Measurements from ENCODE around the gene CASZ1.

Gene CASZ1

DNA sequence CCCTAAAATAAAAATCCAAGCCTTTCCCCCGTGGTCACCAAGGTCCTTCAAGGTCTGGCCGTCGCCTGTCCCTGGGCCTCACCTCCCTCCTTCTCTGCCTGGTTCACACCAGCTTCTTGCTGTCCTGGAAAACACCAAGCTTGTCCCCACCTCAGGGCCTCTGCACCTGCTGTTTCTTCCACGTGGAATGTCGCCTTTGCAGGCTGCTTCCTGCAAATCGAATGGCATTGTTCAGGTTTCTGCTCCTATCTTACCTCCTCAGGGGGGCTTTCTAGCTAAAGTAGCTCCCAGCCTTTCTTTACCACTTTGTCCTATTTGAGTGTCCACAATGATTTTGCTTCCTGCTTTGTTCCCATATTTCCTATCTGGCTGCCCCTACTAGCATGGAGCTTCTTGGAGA lies 3.3 kb upstream of the CASZ1 start:
- in situ Hi-C loops (cut with HindIII; ENCODE audit: low sequenced_read_pairs): no loop called here
- TF ChIP-seq, protein P1, sequence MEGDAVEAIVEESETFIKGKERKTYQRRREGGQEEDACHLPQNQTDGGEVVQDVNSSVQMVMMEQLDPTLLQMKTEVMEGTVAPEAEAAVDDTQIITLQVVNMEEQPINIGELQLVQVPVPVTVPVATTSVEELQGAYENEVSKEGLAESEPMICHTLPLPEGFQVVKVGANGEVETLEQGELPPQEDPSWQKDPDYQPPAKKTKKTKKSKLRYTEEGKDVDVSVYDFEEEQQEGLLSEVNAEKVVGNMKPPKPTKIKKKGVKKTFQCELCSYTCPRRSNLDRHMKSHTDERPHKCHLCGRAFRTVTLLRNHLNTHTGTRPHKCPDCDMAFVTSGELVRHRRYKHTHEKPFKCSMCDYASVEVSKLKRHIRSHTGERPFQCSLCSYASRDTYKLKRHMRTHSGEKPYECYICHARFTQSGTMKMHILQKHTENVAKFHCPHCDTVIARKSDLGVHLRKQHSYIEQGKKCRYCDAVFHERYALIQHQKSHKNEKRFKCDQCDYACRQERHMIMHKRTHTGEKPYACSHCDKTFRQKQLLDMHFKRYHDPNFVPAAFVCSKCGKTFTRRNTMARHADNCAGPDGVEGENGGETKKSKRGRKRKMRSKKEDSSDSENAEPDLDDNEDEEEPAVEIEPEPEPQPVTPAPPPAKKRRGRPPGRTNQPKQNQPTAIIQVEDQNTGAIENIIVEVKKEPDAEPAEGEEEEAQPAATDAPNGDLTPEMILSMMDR (IDR thresholded peaks at IDR 0.05; ENCODE audit: low read depth, low read length, missing control alignments): no peak
- DNase-seq (ENCODE audit: low read depth): no peak
- no peak overlapping the region for H3K4me3 ChIP-seq (ENCODE audit: low read depth, low read length)

DNA sequence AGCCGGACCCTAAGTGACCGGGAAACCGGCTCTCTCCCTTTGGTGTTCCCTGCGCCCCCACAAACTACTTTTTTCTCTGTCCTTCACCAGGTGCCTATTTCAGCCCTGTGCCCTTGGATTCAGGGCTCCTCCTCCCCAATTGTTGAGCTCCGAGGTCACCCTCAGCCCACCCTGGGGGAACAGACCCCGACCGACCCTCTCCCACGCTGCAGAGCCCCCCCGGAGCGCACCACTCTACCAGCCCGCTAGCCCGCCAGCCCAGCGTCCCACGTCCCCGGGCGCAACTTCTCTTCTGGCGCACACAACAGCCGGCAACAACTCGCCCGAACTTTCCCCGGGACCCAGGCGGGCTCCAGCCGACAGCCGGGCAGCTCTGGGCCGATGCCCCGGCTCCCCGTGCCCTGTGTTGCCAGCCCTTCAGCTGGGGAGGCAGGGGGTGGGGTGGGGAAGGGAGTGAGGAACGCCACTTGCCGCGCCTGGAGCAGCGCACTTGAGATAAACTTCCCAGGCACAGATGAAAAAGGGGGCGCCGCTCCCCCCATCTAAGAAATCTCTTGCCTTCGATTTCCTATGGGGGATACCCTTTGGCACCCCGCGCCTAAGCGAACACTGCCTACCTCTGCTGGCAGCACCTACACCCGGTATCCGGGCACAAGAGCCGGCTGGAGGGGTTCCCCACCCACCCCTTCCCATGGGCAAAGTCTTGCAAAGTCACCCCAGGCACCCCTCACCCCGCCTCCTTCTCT lies 997 bp downstream of the CASZ1 start:
- TF ChIP-seq, protein P1 (IDR thresholded peaks at IDR 0.05; ENCODE audit: low read depth, low read length, missing control alignments): no peak
- H3K4me3 ChIP-seq (ENCODE audit: low read depth, low read length): peak overlapping the region; percentile 35
- no peak for DNase-seq (ENCODE audit: low read depth)
- in situ Hi-C loops (cut with HindIII; ENCODE audit: low sequenced_read_pairs): no loop called here

DNA sequence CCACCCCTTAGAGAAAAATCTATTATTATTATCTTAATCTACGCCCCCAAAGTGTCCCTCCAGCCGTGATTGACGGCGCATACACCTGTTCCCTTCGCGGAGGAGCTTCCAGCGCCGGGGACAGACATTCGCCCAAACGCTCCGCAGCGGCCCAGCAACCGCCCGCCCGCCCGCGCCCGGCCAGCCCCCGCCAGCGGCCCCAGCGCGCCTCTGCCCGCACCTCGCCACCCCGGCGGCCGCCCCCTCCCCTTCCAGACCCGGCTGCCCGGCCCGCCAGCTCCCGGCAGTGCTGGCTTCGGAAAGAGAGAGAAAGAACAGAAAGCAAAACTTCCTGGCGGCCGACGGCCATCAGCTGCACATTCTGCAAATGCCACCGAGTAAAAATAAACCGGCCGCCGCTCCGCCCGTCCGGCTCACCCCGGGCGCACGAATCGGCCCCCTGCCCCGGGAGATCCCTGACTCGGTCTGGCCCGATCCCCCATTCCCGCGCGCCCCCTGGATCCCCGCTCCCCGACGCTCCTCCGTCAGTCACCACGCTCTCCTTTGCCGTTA lies 1.6 kb downstream of the CASZ1 start:
- H3K4me3 ChIP-seq (ENCODE audit: low read depth, low read length): peak overlapping the region; percentile 35
- in situ Hi-C loops (cut with HindIII; ENCODE audit: low sequenced_read_pairs): no loop called here
- DNase-seq (ENCODE audit: low read depth): no peak
- TF ChIP-seq, protein P1 (IDR thresholded peaks at IDR 0.05; ENCODE audit: low read depth, low read length, missing control alignments): no peak

DNA sequence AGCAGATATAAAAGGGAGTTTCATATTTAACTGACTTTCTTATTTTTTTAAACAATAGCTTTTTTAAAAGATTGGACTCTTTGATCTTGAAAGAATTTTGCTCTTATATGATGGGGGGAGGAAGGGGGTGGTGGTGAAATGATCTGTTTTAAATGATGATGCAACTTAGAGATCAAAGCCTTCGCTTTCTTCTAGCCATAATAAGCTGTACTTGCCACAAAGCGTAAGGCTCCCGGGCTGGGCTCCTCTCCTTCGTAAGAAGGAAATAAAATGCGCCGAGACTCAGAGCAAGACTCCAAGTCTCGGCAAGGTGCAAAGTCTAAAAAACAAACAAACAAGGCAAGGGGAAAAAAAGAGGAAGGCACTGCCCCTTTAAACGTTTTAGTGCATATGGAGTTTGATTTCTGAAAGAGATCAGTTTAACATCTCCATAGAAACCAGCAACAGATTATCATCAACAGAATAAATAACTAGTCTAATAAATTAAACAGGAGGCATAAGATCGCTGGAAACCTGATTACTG lies 3.3 kb downstream of the CASZ1 start:
- in situ Hi-C loops (cut with HindIII; ENCODE audit: low sequenced_read_pairs): no loop called here
- DNase-seq (ENCODE audit: low read depth): no peak
- TF ChIP-seq, protein P1 (IDR thresholded peaks at IDR 0.05; ENCODE audit: low read depth, low read length, missing control alignments): no peak
- no peak overlapping the region for H3K4me3 ChIP-seq (ENCODE audit: low read depth, low read length)

DNA sequence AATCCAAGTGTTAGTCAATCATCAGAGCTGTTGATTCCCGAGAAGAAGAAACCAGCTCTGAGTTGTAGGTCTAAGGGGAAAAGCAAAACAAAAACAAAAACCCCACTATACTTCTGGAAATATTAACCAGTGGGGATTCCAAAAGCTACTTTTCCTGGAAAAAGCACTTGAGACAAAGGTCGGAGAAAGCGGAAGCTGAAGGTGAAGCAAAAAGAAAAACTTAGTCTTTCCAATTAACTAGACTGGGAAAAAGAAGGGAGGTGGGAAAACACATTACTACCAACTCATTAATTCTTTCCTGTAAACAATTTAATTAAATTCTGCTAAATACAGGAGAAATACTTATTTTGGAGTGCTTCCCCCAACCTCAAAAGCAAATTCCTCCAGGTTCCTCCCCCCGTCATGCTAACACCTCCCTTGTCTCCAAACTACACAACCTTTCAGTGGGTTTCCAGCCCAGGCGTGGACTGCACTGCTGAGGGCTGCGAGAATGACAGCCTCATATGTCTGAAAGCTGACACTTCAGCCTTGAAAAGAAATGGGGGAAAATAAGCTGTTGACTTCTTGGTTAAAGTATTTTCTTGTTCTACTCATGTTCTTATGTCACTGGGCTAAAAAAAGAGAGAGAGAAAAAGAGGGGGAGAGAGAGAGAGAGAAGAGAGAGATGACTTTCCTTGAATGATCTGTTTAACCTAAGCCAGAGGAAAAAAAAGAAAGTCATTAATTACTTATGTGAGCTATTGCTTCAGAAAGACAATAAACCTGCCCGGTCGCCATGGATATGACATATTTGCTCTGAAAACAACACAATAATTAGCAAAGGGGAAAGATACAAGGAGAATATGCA lies 5.1 kb downstream of the CASZ1 start:
- no peak overlapping the region for H3K4me3 ChIP-seq (ENCODE audit: low read depth, low read length)
- in situ Hi-C loops (cut with HindIII; ENCODE audit: low sequenced_read_pairs): no loop called here
- no peak for DNase-seq (ENCODE audit: low read depth)
- TF ChIP-seq, protein P1 (IDR thresholded peaks at IDR 0.05; ENCODE audit: low read depth, low read length, missing control alignments): no peak

Measured in astrocyte of the cerebellum (primary cell).